H1 (cell line): ENCODE data around the gene SEC61A1. TPM values are rescaled to one million over a fixed set of nuclear protein-coding genes. Genes with fewer than 3 reads are reported as not detected.

ENCODE experiments used
- CHD1 ChIP-seq: IDR thresholded peaks from 2 replicates; pipeline ENCODE4 v1.6.1; 2012; ENCODE audit warnings: low read depth, low read length, improper control_type of control experiment
- CREB1 ChIP-seq: IDR thresholded peaks from 2 replicates; pipeline ENCODE4 v1.6.1; 2012; ENCODE audit warnings: inconsistent platforms
- EGR1 ChIP-seq: IDR thresholded peaks from 2 replicates; pipeline ENCODE4 v1.6.1; 2011; ENCODE audit warnings: low read depth, low read length, borderline replicate concordance
- FOSL1 ChIP-seq: IDR thresholded peaks from 2 replicates; pipeline ENCODE4 v1.6.1; 2011; ENCODE audit warnings: mild to moderate bottlenecking, low read depth, low read length, moderate library complexity; ENCODE audit not compliant: insufficient read depth
- NRF1 ChIP-seq: IDR thresholded peaks from 2 replicates; pipeline ENCODE4 v1.6.1; 2011; ENCODE audit warnings: mild to moderate bottlenecking, low read depth, low read length, improper control_type of control experiment
- RXRA ChIP-seq: IDR thresholded peaks from 2 replicates; pipeline ENCODE4 v1.6.1; 2011; ENCODE audit warnings: low read depth, mild to moderate bottlenecking, low read length, moderate library complexity; ENCODE audit not compliant: insufficient read depth
- SAP30 ChIP-seq: fragments of 300-600 bp; sonication (generic); IDR thresholded peaks from 2 replicates; pipeline ENCODE4 v1.7.1; 2012; ENCODE audit warnings: low read length, moderate library complexity, mild to moderate bottlenecking, inconsistent platforms; ENCODE audit not compliant: insufficient read depth, insufficient replicate concordance
- SRF ChIP-seq: IDR thresholded peaks from 2 replicates; pipeline ENCODE4 v1.6.1; 2011; ENCODE audit warnings: mild to moderate bottlenecking, low read depth, low read length, moderate library complexity
- TAF1 ChIP-seq: IDR thresholded peaks from 2 replicates; pipeline ENCODE4 v1.6.1; 2011; ENCODE audit warnings: mild to moderate bottlenecking, low read depth, low read length
- polyA plus RNA-seq, 7 experiments: library from polyadenylated mRNA; depleted of rRNA in 3 of 7; stranded (reverse) in 5 of 7; unstranded in 2 of 7; fragments of >200 nt in 5 of 7; fragments of 200-250 nt in 2 of 7; gene quantifications; 1 replicate in 5 of 7; 2 replicates in 1 of 7; 4 replicates in 1 of 7; pipeline versions ENCODE4 v1.2.1 to v1.2.3, GENCODE V29; 2011 to 2013; ENCODE audit warnings: missing spikeins in 2 of 7, mixed read lengths in 2 of 7
- total RNA-seq: library from RNA; stranded (reverse); fragmentation: NEBNext Ultra II Directional; extraction: Animal tissue kit (Norgen Biotek cat#: 25700); gene quantifications from 2 replicates; pipeline ENCODE4 v1.2.1, GENCODE V29; 2021
- TF ChIP-seq, protein P1 (sequence below): fragments of 300-600 bp; sonication (generic); IDR thresholded peaks from 2 replicates; pipeline ENCODE4 v1.7.1; 2012; ENCODE audit warnings: low read length, moderate library complexity, mild to moderate bottlenecking, inconsistent platforms; ENCODE audit not compliant: insufficient replicate concordance

SEC61A1 gene
- total and polyA plus RNA-seq, 2 of the 8 experiments (the other 6 are each of a cell fraction or from before 2014, with no cell fraction given) = 133 to 165 TPM

DNA sequence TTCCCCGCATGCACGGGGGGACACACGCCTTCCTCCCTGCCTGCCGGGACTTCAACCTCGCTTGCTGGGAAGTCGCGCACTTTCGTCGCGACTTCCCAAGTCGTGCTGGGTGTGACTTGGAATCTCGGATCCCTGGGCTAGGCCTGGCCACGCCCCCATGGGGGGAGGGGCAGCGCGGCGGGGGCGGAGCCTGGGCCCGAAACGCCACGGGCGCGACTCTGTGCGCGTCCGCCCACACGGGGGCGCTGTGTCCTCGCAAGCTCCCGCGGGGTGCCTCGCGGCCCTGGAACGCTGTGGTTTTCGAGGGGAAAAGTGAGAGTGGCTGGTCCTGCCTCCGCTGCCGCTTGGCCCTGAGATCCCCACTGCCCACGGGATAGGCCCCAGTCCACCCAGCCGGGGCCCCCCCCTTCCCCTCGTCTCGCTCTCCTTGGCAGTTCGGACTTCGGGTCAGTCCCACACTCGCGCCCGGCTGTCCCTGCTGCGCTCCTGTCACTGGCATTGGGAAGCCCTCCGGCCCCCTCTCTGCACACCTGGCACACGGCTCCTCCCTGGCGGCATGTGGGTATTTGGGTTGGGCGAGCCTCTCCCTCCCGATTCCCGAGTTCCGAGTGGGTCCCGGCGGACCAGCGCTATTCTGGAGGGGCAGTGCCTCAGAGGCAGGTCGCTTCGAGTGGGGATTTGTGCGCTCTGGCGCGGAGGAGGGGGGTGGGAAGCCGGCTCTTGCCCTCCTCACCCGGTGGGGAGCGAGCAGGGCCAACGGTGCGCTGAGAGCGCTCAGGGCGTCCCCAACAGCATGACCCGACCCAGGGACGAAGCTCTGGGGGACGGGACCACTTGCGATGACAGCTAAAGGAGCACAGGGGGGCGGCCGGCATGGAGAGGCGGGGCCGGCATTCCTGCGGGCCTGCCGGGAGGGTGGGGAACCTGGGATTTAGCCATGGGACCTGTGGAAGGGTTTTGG is 23.6 kb downstream of the SEC61A1 start (continued):
- TF ChIP-seq, protein P1, sequence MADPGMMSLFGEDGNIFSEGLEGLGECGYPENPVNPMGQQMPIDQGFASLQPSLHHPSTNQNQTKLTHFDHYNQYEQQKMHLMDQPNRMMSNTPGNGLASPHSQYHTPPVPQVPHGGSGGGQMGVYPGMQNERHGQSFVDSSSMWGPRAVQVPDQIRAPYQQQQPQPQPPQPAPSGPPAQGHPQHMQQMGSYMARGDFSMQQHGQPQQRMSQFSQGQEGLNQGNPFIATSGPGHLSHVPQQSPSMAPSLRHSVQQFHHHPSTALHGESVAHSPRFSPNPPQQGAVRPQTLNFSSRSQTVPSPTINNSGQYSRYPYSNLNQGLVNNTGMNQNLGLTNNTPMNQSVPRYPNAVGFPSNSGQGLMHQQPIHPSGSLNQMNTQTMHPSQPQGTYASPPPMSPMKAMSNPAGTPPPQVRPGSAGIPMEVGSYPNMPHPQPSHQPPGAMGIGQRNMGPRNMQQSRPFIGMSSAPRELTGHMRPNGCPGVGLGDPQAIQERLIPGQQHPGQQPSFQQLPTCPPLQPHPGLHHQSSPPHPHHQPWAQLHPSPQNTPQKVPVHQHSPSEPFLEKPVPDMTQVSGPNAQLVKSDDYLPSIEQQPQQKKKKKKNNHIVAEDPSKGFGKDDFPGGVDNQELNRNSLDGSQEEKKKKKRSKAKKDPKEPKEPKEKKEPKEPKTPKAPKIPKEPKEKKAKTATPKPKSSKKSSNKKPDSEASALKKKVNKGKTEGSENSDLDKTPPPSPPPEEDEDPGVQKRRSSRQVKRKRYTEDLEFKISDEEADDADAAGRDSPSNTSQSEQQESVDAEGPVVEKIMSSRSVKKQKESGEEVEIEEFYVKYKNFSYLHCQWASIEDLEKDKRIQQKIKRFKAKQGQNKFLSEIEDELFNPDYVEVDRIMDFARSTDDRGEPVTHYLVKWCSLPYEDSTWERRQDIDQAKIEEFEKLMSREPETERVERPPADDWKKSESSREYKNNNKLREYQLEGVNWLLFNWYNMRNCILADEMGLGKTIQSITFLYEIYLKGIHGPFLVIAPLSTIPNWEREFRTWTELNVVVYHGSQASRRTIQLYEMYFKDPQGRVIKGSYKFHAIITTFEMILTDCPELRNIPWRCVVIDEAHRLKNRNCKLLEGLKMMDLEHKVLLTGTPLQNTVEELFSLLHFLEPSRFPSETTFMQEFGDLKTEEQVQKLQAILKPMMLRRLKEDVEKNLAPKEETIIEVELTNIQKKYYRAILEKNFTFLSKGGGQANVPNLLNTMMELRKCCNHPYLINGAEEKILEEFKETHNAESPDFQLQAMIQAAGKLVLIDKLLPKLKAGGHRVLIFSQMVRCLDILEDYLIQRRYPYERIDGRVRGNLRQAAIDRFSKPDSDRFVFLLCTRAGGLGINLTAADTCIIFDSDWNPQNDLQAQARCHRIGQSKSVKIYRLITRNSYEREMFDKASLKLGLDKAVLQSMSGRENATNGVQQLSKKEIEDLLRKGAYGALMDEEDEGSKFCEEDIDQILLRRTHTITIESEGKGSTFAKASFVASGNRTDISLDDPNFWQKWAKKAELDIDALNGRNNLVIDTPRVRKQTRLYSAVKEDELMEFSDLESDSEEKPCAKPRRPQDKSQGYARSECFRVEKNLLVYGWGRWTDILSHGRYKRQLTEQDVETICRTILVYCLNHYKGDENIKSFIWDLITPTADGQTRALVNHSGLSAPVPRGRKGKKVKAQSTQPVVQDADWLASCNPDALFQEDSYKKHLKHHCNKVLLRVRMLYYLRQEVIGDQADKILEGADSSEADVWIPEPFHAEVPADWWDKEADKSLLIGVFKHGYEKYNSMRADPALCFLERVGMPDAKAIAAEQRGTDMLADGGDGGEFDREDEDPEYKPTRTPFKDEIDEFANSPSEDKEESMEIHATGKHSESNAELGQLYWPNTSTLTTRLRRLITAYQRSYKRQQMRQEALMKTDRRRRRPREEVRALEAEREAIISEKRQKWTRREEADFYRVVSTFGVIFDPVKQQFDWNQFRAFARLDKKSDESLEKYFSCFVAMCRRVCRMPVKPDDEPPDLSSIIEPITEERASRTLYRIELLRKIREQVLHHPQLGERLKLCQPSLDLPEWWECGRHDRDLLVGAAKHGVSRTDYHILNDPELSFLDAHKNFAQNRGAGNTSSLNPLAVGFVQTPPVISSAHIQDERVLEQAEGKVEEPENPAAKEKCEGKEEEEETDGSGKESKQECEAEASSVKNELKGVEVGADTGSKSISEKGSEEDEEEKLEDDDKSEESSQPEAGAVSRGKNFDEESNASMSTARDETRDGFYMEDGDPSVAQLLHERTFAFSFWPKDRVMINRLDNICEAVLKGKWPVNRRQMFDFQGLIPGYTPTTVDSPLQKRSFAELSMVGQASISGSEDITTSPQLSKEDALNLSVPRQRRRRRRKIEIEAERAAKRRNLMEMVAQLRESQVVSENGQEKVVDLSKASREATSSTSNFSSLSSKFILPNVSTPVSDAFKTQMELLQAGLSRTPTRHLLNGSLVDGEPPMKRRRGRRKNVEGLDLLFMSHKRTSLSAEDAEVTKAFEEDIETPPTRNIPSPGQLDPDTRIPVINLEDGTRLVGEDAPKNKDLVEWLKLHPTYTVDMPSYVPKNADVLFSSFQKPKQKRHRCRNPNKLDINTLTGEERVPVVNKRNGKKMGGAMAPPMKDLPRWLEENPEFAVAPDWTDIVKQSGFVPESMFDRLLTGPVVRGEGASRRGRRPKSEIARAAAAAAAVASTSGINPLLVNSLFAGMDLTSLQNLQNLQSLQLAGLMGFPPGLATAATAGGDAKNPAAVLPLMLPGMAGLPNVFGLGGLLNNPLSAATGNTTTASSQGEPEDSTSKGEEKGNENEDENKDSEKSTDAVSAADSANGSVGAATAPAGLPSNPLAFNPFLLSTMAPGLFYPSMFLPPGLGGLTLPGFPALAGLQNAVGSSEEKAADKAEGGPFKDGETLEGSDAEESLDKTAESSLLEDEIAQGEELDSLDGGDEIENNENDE = no peak
- no peak for TF ChIP-seq SRF
- TF ChIP-seq TAF1 = 0 out of 2 replicates have a peak, but pooled peaks have one; percentile 34
- TF ChIP-seq SAP30 = no peak
- TF ChIP-seq FOSL1 = no peak
- TF ChIP-seq CREB1 = peak; percentile 91
- no peak for TF ChIP-seq RXRA
- TF ChIP-seq NRF1 = no peak
- no peak for TF ChIP-seq CHD1
- TF ChIP-seq EGR1 = peak; percentile 71; the same call in 1 of the 2 replicates
